ENCODE measurements around the gene SPATA18. TPM values are rescaled to one million over a fixed set of nuclear protein-coding genes. Genes with fewer than 3 reads are reported as not detected.

Gene SPATA18
- total and polyA plus RNA-seq, 2 donors (not counting 1 experiment from before 2014, with no cell fraction given) = 7.2 to 20.5 TPM

DNA sequence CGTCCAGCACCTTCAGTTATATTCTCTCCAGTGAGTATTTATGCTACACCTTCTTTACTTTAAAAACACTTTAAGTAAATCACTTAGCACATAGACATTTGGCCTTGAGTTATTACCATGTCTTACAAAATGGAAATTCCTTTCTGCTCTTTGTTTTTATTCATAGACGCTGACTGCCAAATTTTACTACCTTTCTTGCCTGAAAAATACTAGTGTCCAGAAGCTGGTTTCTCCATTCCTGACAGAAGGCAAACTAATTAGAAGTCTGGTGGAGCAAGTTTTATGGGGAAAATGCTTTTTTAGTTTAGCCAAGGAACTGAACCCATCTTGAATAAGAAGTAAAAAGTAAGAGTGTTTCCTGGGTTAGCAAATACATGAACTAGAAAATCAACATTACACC is 65.5 kb downstream of the SPATA18 start:
- H3K4me3 ChIP-seq (replicated peaks in 1 of 4; ENCODE audit: control extremely low read depth in 1 of 4, insufficient read depth in 1 of 4, low read depth in 3 of 4, low read length in 4 of 4) = no peak overlapping the region
- H3K27ac ChIP-seq (ENCODE audit: insufficient read depth, low read length) = no peak overlapping the region
- no peaks in the 10 kb centered on the region for H3K79me2 ChIP-seq (ENCODE audit: control insufficient read depth, insufficient read depth, low read length)
- H3K9ac ChIP-seq (ENCODE audit: insufficient read depth, low read length) = no peak overlapping the region
- no peaks in the 10 kb centered on the region for H3K36me3 ChIP-seq (ENCODE audit: control insufficient read depth, insufficient read depth, low read length)
- DNase-seq (ENCODE audit: low read depth in 2 of 2) = no peak
- no peaks in the 10 kb centered on the region for H3K4me1 ChIP-seq (ENCODE audit: control insufficient read depth, extremely low read depth, insufficient read depth, low read length)
- no peaks in the 10 kb centered on the region for H3K9me3 ChIP-seq (ENCODE audit: control insufficient read depth, insufficient read depth, low read depth, low read length)
- H4K20me1 ChIP-seq (ENCODE audit: control insufficient read depth, extremely low read depth, insufficient read depth, low read length) = no peaks in the 10 kb centered on the region
- H3K4me2 ChIP-seq (ENCODE audit: extremely low read depth, insufficient read depth, low read length) = no peak overlapping the region
- no peak for TF ChIP-seq EZH2 (IDR thresholded peaks at IDR 0.05; ENCODE audit: low read length, missing control alignments)
- no peak for TF ChIP-seq CTCF (conservative IDR thresholded peaks at IDR 0.05 in 1 of 2, IDR thresholded peaks at IDR 0.05 in 1 of 2; ENCODE audit: low read depth in 1 of 2, low read length in 2 of 2)
- no peak overlapping the region for H2AFZ ChIP-seq (ENCODE audit: low read length)
- H3K27me3 ChIP-seq (ENCODE audit: control insufficient read depth, insufficient read depth, low read length) = no peaks in the 10 kb centered on the region

DNA sequence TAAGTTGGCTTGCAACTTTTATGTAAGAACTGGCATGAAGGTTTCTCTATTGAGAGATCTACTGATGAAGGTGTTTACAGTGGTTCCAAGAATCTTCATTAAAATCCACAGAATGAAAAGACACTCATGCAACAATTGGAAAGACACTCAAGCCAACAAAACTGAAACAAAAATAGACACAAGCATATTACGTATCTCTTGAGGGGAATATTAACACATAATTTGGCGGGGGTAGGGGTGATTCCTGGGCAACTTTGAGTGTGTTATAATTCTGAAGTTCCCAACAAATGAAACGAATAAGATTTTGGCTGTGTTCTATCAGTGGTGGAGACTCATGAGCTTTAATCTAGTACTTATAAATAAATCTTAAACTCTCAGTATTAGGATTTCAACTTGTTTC is 75.1 kb downstream of the SPATA18 start:
- no peaks in the 10 kb centered on the region for H3K27me3 ChIP-seq (ENCODE audit: control insufficient read depth, insufficient read depth, low read length)
- no peak overlapping the region for H3K27ac ChIP-seq (ENCODE audit: insufficient read depth, low read length)
- no peaks in the 10 kb centered on the region for H4K20me1 ChIP-seq (ENCODE audit: control insufficient read depth, extremely low read depth, insufficient read depth, low read length)
- H3K79me2 ChIP-seq (ENCODE audit: control insufficient read depth, insufficient read depth, low read length) = no peaks in the 10 kb centered on the region
- DNase-seq (ENCODE audit: low read depth in 2 of 2) = no peak
- no peaks in the 10 kb centered on the region for H3K36me3 ChIP-seq (ENCODE audit: control insufficient read depth, insufficient read depth, low read length)
- no peaks in the 10 kb centered on the region for H3K9me3 ChIP-seq (ENCODE audit: control insufficient read depth, insufficient read depth, low read depth, low read length)
- H3K4me3 ChIP-seq (replicated peaks in 1 of 4; ENCODE audit: control extremely low read depth in 1 of 4, insufficient read depth in 1 of 4, low read depth in 3 of 4, low read length in 4 of 4) = no peak overlapping the region
- no peak overlapping the region for H2AFZ ChIP-seq (ENCODE audit: low read length)
- no peak overlapping the region for H3K4me2 ChIP-seq (ENCODE audit: extremely low read depth, insufficient read depth, low read length)
- no peaks in the 10 kb centered on the region for H3K4me1 ChIP-seq (ENCODE audit: control insufficient read depth, extremely low read depth, insufficient read depth, low read length)
- H3K9ac ChIP-seq (ENCODE audit: insufficient read depth, low read length) = no peak overlapping the region
- TF ChIP-seq CTCF (conservative IDR thresholded peaks at IDR 0.05 in 1 of 2, IDR thresholded peaks at IDR 0.05 in 1 of 2; ENCODE audit: low read depth in 1 of 2, low read length in 2 of 2) (no peak), EZH2 (IDR thresholded peaks at IDR 0.05; ENCODE audit: low read length, missing control alignments) (no peak)

GRCh38 chr4:52126966-52127365 is 75.9 kb downstream of the SPATA18 start:
- H3K27ac ChIP-seq (ENCODE audit: insufficient read depth, low read length) = no peak overlapping the region
- H3K36me3 ChIP-seq (ENCODE audit: control insufficient read depth, insufficient read depth, low read length) = no peaks in the 10 kb centered on the region
- no peak for DNase-seq (ENCODE audit: low read depth in 2 of 2)
- TF ChIP-seq EZH2 (IDR thresholded peaks at IDR 0.05; ENCODE audit: low read length, missing control alignments) = no peak
- no peak for TF ChIP-seq CTCF (conservative IDR thresholded peaks at IDR 0.05 in 1 of 2, IDR thresholded peaks at IDR 0.05 in 1 of 2; ENCODE audit: low read depth in 1 of 2, low read length in 2 of 2)
- H3K4me1 ChIP-seq (ENCODE audit: control insufficient read depth, extremely low read depth, insufficient read depth, low read length) = no peaks in the 10 kb centered on the region
- no peak overlapping the region for H3K9ac ChIP-seq (ENCODE audit: insufficient read depth, low read length)
- H4K20me1 ChIP-seq (ENCODE audit: control insufficient read depth, extremely low read depth, insufficient read depth, low read length) = no peaks in the 10 kb centered on the region
- no peaks in the 10 kb centered on the region for H3K27me3 ChIP-seq (ENCODE audit: control insufficient read depth, insufficient read depth, low read length)
- H3K79me2 ChIP-seq (ENCODE audit: control insufficient read depth, insufficient read depth, low read length) = no peaks in the 10 kb centered on the region
- H2AFZ ChIP-seq (ENCODE audit: low read length) = no peak overlapping the region
- no peaks in the 10 kb centered on the region for H3K9me3 ChIP-seq (ENCODE audit: control insufficient read depth, insufficient read depth, low read depth, low read length)
- H3K4me3 ChIP-seq (replicated peaks in 1 of 4; ENCODE audit: control extremely low read depth in 1 of 4, insufficient read depth in 1 of 4, low read depth in 3 of 4, low read length in 4 of 4) = no peak overlapping the region
- H3K4me2 ChIP-seq (ENCODE audit: extremely low read depth, insufficient read depth, low read length) = no peak overlapping the region

All from fibroblast of lung (primary cell).